K562 (cell line): ENCODE measurements around the gene SNCA. TPM values are rescaled to one million over a fixed set of nuclear protein-coding genes. Genes with fewer than 3 reads are reported as not detected.

Experiments used
- FOXK1 ChIP-seq: sonication (generic); formaldehyde crosslinking; IDR thresholded peaks from 2 replicates; pipeline ENCODE4 v1.8.0; 2022; ENCODE audit warnings: missing genetic modification reagents, mild to moderate bottlenecking, borderline replicate concordance
- MECOM ChIP-seq: fragments of 250-450 bp; sonication (Bioruptor Pico); IDR thresholded peaks from 2 replicates; pipeline ENCODE4 v1.8.0; 2022; ENCODE audit warnings: inconsistent platforms
- MED1 ChIP-seq: sonication (generic); formaldehyde crosslinking; IDR thresholded peaks from 2 replicates; pipeline ENCODE4 v1.8.1; 2023; ENCODE audit warnings: missing genetic modification reagents, borderline replicate concordance
- SNRNP70 ChIP-seq: fragments of 200-400 bp; formaldehyde crosslinking; optimal IDR thresholded peaks from 2 replicates; pipeline ENCODE3; 2017; ENCODE audit warnings: low read depth, low read length
- SPI1 ChIP-seq: IDR thresholded peaks from 2 replicates; pipeline ENCODE4 v1.6.1; 2011; ENCODE audit warnings: low read depth, low read length, control low read depth, borderline replicate concordance
- TAF7 ChIP-seq: fragments of 450-650 bp; IDR thresholded peaks from 2 replicates; pipeline ENCODE4 v1.6.1; 2016; ENCODE audit warnings: missing genetic modification characterization, missing compliant biosample characterization
- ZNF586 ChIP-seq: fragments of 450-650 bp; formaldehyde crosslinking; conservative IDR thresholded peaks from 2 replicates; pipeline ENCODE4 v1.4.0; 2020; ENCODE audit warnings: mild to moderate bottlenecking, moderate library complexity
- polyA plus RNA-seq, 8 experiments: library from polyadenylated mRNA; depleted of rRNA in 4 of 8; stranded (reverse) in 5 of 8; unstranded in 3 of 8; fragments of >200 nt; fragmentation: Nextera tagmentation in 2 of 8; fragmentation: Illumina TruSeq in 1 of 8; extraction: Ambion mirVana in 2 of 8; extraction: Trizol in 1 of 8; gene quantifications; 2 replicates each; pipeline versions ENCODE4 v1.2.1 to v1.2.3, GENCODE V29; 2011 to 2014; ENCODE audit warnings: inconsistent platforms in 1 of 8, missing spikeins in 1 of 8
- total RNA-seq, 7 experiments: library from RNA; depleted of rRNA in 6 of 7; stranded (reverse); fragments of >200 nt in 6 of 7; fragmentation: Illumina TruSeq in 2 of 7; extraction: Trizol in 2 of 7; gene quantifications; 2 replicates each; pipeline versions ENCODE4 v1.2.1 to v1.2.3, GENCODE V29; 2011 to 2021; ENCODE audit warnings: low replicate concordance in 1 of 7
- TF ChIP-seq, protein P1 (sequence below): fragments of 250-450 bp; sonication (Bioruptor Pico); IDR thresholded peaks from 2 replicates; pipeline ENCODE4 v1.8.0; 2021; ENCODE audit warnings: mild to moderate bottlenecking, moderate library complexity
- TF ChIP-seq, protein P2 (sequence below): fragments of 450-650 bp; formaldehyde crosslinking; IDR thresholded peaks from 2 replicates; pipeline ENCODE4 v1.4.0; 2020; ENCODE audit warnings: mild to moderate bottlenecking, moderate library complexity

The SNCA gene
- total and polyA plus RNA-seq, 9 of the 15 experiments (the other 6 are each of a cell fraction or from before 2014, with no cell fraction given) = 1.7 to 12.6 (median 3.6) TPM

DNA sequence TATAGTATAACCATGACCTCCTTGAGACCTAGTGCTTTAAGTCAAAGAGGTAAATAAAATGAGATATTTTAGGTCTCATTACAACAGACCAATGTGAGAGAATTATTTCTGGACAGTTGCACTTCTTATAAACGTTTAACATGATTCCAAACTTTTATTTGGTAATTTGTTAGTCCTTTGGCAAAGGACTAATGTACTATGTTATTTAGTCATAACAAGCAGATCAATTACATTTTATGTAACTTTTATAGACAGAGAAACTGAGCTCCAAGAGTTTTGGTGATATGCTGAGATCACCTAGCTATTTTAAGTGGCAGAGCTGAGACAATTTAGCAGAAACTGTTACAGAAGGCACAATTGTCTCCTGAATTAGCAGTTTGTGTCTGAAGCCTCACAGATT lies 2.6 kb upstream of the SNCA start (continued):
- TF ChIP-seq, protein P1, sequence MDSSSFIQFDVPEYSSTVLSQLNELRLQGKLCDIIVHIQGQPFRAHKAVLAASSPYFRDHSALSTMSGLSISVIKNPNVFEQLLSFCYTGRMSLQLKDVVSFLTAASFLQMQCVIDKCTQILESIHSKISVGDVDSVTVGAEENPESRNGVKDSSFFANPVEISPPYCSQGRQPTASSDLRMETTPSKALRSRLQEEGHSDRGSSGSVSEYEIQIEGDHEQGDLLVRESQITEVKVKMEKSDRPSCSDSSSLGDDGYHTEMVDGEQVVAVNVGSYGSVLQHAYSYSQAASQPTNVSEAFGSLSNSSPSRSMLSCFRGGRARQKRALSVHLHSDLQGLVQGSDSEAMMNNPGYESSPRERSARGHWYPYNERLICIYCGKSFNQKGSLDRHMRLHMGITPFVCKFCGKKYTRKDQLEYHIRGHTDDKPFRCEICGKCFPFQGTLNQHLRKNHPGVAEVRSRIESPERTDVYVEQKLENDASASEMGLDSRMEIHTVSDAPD (CRISPR knock-in tag) = no peak
- TF ChIP-seq SNRNP70 (no peak), MED1 (no peak), MECOM (CRISPR knock-in tag) (no peak), FOXK1 (CRISPR knock-in tag) (no peak), SPI1 (no peak), TAF7 (tag) (no peak), ZNF586 (CRISPR knock-in tag) (no peak)
- TF ChIP-seq, protein P2, sequence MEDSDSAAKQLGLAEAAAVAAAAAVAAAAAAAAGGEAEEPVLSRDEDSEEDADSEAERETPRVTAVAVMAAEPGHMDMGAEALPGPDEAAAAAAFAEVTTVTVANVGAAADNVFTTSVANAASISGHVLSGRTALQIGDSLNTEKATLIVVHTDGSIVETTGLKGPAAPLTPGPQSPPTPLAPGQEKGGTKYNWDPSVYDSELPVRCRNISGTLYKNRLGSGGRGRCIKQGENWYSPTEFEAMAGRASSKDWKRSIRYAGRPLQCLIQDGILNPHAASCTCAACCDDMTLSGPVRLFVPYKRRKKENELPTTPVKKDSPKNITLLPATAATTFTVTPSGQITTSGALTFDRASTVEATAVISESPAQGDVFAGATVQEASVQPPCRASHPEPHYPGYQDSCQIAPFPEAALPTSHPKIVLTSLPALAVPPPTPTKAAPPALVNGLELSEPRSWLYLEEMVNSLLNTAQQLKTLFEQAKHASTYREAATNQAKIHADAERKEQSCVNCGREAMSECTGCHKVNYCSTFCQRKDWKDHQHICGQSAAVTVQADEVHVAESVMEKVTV (CRISPR knock-in tag) = no peak
